NB4 (cell line): Measurements from ENCODE around the gene SPATA31C1.
"Not testable (repeated sequence)": the region's sequence is repeated elsewhere in the genome, so short reads cannot be mapped to it uniquely, and the experiment has no call there.

Experiments used
- MAX ChIP-seq: IDR thresholded peaks from 2 replicates; pipeline ENCODE4 v1.6.1; 2011; ENCODE audit warnings: low read depth, low read length
- MYC ChIP-seq: IDR thresholded peaks from 2 replicates; pipeline ENCODE4 v1.6.1; 2011; ENCODE audit warnings: low read depth, low read length
- POLR2A ChIP-seq: IDR thresholded peaks from 2 replicates; pipeline ENCODE4 v1.6.1; 2011; ENCODE audit warnings: mild to moderate bottlenecking; ENCODE audit not compliant: insufficient read length; ENCODE audit errors: extremely low read depth
- TF ChIP-seq, protein P1 (sequence below): IDR thresholded peaks from one replicate; pipeline ENCODE4 v1.5.1; 2012; ENCODE audit warnings: low read depth, low read length

DNA sequence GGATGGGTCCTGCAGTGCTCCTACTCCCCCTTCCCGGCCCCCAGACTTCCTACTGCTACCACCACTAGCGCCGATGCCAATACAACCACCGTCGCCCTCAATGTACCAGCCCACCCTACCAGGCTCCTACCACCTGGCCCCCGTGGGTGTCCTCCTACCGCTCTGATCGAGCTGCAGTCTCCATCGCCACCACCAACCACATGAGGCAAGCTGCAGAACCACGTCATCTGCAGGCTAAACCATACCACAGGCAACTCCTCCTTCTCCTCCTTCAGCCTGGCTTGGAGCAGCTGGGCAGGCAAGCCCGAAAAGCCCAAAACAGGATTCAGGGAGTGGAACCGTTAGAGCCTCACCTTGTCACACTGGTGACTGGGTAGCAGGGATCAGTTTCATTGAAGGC is 19.6 kb downstream of the SPATA31C1 start:
- TF ChIP-seq MAX, POLR2A, MYC: not testable (repeated sequence)
- TF ChIP-seq, protein P1, sequence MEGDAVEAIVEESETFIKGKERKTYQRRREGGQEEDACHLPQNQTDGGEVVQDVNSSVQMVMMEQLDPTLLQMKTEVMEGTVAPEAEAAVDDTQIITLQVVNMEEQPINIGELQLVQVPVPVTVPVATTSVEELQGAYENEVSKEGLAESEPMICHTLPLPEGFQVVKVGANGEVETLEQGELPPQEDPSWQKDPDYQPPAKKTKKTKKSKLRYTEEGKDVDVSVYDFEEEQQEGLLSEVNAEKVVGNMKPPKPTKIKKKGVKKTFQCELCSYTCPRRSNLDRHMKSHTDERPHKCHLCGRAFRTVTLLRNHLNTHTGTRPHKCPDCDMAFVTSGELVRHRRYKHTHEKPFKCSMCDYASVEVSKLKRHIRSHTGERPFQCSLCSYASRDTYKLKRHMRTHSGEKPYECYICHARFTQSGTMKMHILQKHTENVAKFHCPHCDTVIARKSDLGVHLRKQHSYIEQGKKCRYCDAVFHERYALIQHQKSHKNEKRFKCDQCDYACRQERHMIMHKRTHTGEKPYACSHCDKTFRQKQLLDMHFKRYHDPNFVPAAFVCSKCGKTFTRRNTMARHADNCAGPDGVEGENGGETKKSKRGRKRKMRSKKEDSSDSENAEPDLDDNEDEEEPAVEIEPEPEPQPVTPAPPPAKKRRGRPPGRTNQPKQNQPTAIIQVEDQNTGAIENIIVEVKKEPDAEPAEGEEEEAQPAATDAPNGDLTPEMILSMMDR, result not testable (repeated sequence)
